ENCODE measurements around the gene APH1A. TPM values are rescaled to one million over a fixed set of nuclear protein-coding genes. Genes with fewer than 3 reads are reported as not detected.

Gene APH1A
- total RNA-seq, 2 experiments from 2014 or later = 83.7 to 87.4 TPM

GRCh38 chr1:150281758-150282557 lies 13.1 kb upstream of the APH1A start, which contains the start of gene CIART:
TSS of gene CIART (plus strand) at chr1:150282554. CDS start at chr1:150283268, 714 bp downstream.
- ChIA-PET CTCF (interaction anchor here (0.6 to 2.4 kb wide), 13 partner anchors 8 to 415 kb away, joined by 3 to 37 read pairs (median 4); partner anchors contain the start of genes C1orf54, CA14 and GOLPH3L), POLR2A (interaction anchor here (0.6 to 1.0 kb wide), 2 partner anchors 25 to 69 kb away, joined by 3 to 5 read pairs; no protein-coding TSS in a partner anchor)
- H3K9me3 Mint-ChIP-seq = peaks cover 2% of the 10 kb centered on the region
- peaks cover 21% of the 10 kb centered on the region for H3K4me1 Mint-ChIP-seq (ENCODE audit: low read depth)
- TF ChIP-seq, protein P1, sequence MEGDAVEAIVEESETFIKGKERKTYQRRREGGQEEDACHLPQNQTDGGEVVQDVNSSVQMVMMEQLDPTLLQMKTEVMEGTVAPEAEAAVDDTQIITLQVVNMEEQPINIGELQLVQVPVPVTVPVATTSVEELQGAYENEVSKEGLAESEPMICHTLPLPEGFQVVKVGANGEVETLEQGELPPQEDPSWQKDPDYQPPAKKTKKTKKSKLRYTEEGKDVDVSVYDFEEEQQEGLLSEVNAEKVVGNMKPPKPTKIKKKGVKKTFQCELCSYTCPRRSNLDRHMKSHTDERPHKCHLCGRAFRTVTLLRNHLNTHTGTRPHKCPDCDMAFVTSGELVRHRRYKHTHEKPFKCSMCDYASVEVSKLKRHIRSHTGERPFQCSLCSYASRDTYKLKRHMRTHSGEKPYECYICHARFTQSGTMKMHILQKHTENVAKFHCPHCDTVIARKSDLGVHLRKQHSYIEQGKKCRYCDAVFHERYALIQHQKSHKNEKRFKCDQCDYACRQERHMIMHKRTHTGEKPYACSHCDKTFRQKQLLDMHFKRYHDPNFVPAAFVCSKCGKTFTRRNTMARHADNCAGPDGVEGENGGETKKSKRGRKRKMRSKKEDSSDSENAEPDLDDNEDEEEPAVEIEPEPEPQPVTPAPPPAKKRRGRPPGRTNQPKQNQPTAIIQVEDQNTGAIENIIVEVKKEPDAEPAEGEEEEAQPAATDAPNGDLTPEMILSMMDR (IDR thresholded peaks at IDR 0.05) = no peak
- H3K27me3 Mint-ChIP-seq = no peaks in the 10 kb centered on the region
- peak within 1 kb of the TSS; percentile 80 for H3K4me3 Mint-ChIP-seq
- ATAC-seq = peak; percentile 90
- peak within 1 kb of the TSS; percentile 89 for H3K27ac Mint-ChIP-seq
- peak; percentile 87 for DNase-seq
- H3K36me3 Mint-ChIP-seq (ENCODE audit: low read depth) = peaks cover 2% of the 10 kb centered on the region
- intact Hi-C loops (cut with micrococcal nuclease) = no loop called here

GRCh38 chr1:150281221-150281757 lies 12.5 kb upstream of the APH1A start:
- peak overlapping the region; percentile 89 for H3K27ac Mint-ChIP-seq
- DNase-seq (peak; percentile 83), ATAC-seq (peak; percentile 57)
- H3K36me3 Mint-ChIP-seq (ENCODE audit: low read depth) = peaks cover 2% of the 10 kb centered on the region
- CTCF ChIA-PET = interaction anchor here (0.6 to 2.4 kb wide), 12 partner anchors 9 to 416 kb away, joined by 3 to 37 read pairs (median 4); partner anchors contain the start of genes C1orf54, CA14 and GOLPH3L
- peaks cover 2% of the 10 kb centered on the region for H3K9me3 Mint-ChIP-seq
- H3K4me1 Mint-ChIP-seq (ENCODE audit: low read depth) = peaks cover 21% of the 10 kb centered on the region
- intact Hi-C loops (cut with micrococcal nuclease) = no loop called here
- no peaks in the 10 kb centered on the region for H3K27me3 Mint-ChIP-seq
- POLR2A ChIA-PET = interaction anchor here (1.0 kb wide), 1 partner anchor 25 kb away, joined by 5 read pairs; no protein-coding TSS in a partner anchor
- H3K4me3 Mint-ChIP-seq = peak overlapping the region; percentile 80
- TF ChIP-seq, protein P1 (IDR thresholded peaks at IDR 0.05) = peak; percentile 70

- ATAC-seq (no peak), DNase-seq (no peak)
- Mint-ChIP-seq H3K27me3 (no peaks in the 10 kb centered on the region), H3K36me3 (ENCODE audit: low read depth) (peaks cover 2% of the 10 kb centered on the region), H3K4me1 (ENCODE audit: low read depth) (peaks cover 21% of the 10 kb centered on the region), H3K9me3 (peaks cover 2% of the 10 kb centered on the region), H3K4me3 (no peak overlapping the region), H3K27ac (no peak overlapping the region)
- intact Hi-C loops (cut with micrococcal nuclease) = no loop called here
- ChIA-PET POLR2A (no interaction called here), CTCF (interaction anchor here (1.0 to 2.4 kb wide), 6 partner anchors 8 to 29 kb away, joined by 3 to 37 read pairs (median 11); partner anchors contain the start of genes C1orf54 and CA14)
- TF ChIP-seq, protein P1 (IDR thresholded peaks at IDR 0.05) = no peak
These were observed 11.4 kb upstream of the APH1A start for GRCh38 chr1:150280138-150280707.

DNA sequence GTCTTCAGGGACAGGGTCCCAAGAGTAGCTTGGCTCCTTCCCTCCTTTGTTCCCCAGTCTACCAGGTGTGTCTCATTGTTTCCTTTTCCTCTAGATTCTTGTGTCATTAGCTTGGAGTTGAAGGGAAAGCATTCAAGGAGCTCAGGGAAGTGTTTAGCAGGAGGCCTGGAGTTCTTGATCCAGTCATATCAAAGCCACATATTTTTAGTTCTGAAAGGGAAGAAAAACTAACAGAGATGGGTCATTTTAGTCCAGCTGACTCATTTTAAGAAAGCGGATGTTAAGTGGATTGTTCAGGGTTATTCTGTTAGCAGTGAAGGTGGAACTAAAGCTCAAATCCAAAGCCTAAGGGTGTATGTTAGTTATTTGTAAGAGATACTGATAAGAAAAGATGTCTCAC lies 4.5 kb upstream of the APH1A start:
- no peak for DNase-seq
- TF ChIP-seq, protein P1 (IDR thresholded peaks at IDR 0.05) = no peak
- intact Hi-C loops (cut with micrococcal nuclease) = no loop called here
- Mint-ChIP-seq H3K27me3 (no peaks in the 10 kb centered on the region), H3K4me1 (ENCODE audit: low read depth) (peaks cover 5% of the 10 kb centered on the region), H3K36me3 (ENCODE audit: low read depth) (peaks cover 2% of the 10 kb centered on the region), H3K4me3 (no peak overlapping the region), H3K27ac (no peak overlapping the region), H3K9me3 (no peaks in the 10 kb centered on the region)
- ATAC-seq = no peak
- ChIA-PET CTCF (interaction anchor here (0.7 to 3.9 kb wide), 3 partner anchors 8 to 18 kb away, joined by 3 to 21 read pairs (median 14); no protein-coding TSS in a partner anchor), POLR2A (interaction anchor here (0.8 kb wide), 1 partner anchor 16 kb away, joined by 3 read pairs; the partner anchor contains the start of gene CA14)

Measured in activated CD8-positive, alpha-beta T cell treated with anti-CD3 and anti-CD28 coated beads for 36 hours (primary cell).